SK-N-SH (cell line): ENCODE data around the gene RPS6KA1. TPM values are rescaled to one million over a fixed set of nuclear protein-coding genes. Genes with fewer than 3 reads are reported as not detected.

Experiments used
- CTCF ChIA-PET: fragments of 300-600, 350-600 bp; formaldehyde crosslinking; extraction: SDS; loops from one replicate; lab custom pipeline; 2021; lab: Yijun Ruan, JAX
- POLR2A ChIA-PET: fragments of 350-600 bp; sonication (Branson Sonifier 250); formaldehyde crosslinking; extraction: SDS; loops from one replicate; lab custom pipeline; 2020; ENCODE audit warnings: antibody characterized with exemption, inconsistent platforms; lab: Yijun Ruan, JAX
- DNase-seq: peaks from one replicate; pipeline ENCODE4 v3.0.0; 2012
- H2AFZ ChIP-seq: fragments of 200-600 bp; sonication (generic); 2 replicates; pipeline ENCODE4 v1.8.1; 2016; ENCODE audit warnings: antibody characterized with exemption, mild to moderate bottlenecking, low read depth
- H3F3A ChIP-seq: fragments of 200-600 bp; sonication (generic); replicated peaks from 2 replicates; pipeline ENCODE3; 2016; ENCODE audit warnings: antibody characterized with exemption, mild to moderate bottlenecking; ENCODE audit not compliant: insufficient read depth
- H3K27ac ChIP-seq, 2 experiments: fragments of 200-500 bp in 1 of 2; fragments of 200-600 bp in 1 of 2; sonication (Bioruptor generic) in 1 of 2; sonication (generic), shearing (Covaris generic) in 1 of 2; 2 replicates each; pipeline versions ENCODE4 v1.5.1 to v1.6.1; 2014 to 2016; ENCODE audit warnings: low read depth in 2 of 2, inconsistent platforms in 1 of 2, low read length in 1 of 2, mild to moderate bottlenecking in 1 of 2, mixed read lengths in 1 of 2
- H3K27me3 ChIP-seq: fragments of 200-600 bp; sonication (generic), shearing (Covaris generic); 2 replicates; pipeline ENCODE4 v1.6.1; 2016; ENCODE audit warnings: mixed run types; ENCODE audit not compliant: insufficient read depth
- H3K36me3 ChIP-seq, 2 experiments: fragments of 200-500 bp in 1 of 2; fragments of 200-600 bp in 1 of 2; sonication (Bioruptor generic) in 1 of 2; sonication (generic) in 1 of 2; replicated peaks in 1 of 2; 2 replicates each; pipeline versions ENCODE3 to v1.5.1; 2014 to 2016; ENCODE audit warnings: low read length in 1 of 2, mild to moderate bottlenecking in 1 of 2; ENCODE audit not compliant: insufficient read depth in 2 of 2, control insufficient read depth in 1 of 2
- H3K4me1 ChIP-seq, 2 experiments: fragments of 200-500 bp in 1 of 2; fragments of 200-600 bp in 1 of 2; sonication (Bioruptor generic) in 1 of 2; sonication (generic), shearing (Covaris generic) in 1 of 2; 2 replicates each; pipeline versions ENCODE4 v1.5.1 to v1.6.1; 2014 to 2016; ENCODE audit warnings: low read depth in 1 of 2, low read length in 1 of 2, mixed run types in 1 of 2; ENCODE audit not compliant: insufficient read depth in 2 of 2, control insufficient read depth in 1 of 2
- H3K4me2 ChIP-seq: fragments of 200-600 bp; sonication (generic), shearing (Covaris generic); 2 replicates; pipeline ENCODE4 v1.6.1; 2017; ENCODE audit warnings: mixed run types
- H3K4me3 ChIP-seq, 2 experiments: fragments of 200-500 bp in 1 of 2; fragments of 200-600 bp in 1 of 2; sonication (Bioruptor generic) in 1 of 2; sonication (generic), shearing (Covaris generic) in 1 of 2; 2 replicates each; pipeline versions ENCODE4 v1.5.1 to v1.8.1; 2014 to 2016; ENCODE audit warnings: low read depth in 2 of 2, inconsistent platforms in 1 of 2, low read length in 1 of 2, mild to moderate bottlenecking in 1 of 2, mixed read lengths in 1 of 2, moderate library complexity in 1 of 2
- H3K79me2 ChIP-seq: fragments of 200-600 bp; sonication (generic); 2 replicates; pipeline ENCODE4 v1.8.1; 2017; ENCODE audit warnings: mild to moderate bottlenecking; ENCODE audit not compliant: insufficient read depth
- H3K9ac ChIP-seq: fragments of 200-600 bp; sonication (generic); 2 replicates; pipeline ENCODE4 v1.6.1; 2017; ENCODE audit warnings: mixed run types
- H3K9me2 ChIP-seq: fragments of 200-600 bp; sonication (generic); 2 replicates; pipeline ENCODE4 v1.6.1; 2017; ENCODE audit warnings: mixed run types
- H3K9me3 ChIP-seq: fragments of 200-600 bp; sonication (generic); 2 replicates; pipeline ENCODE4 v1.6.1; 2017; ENCODE audit warnings: mixed run types, mild to moderate bottlenecking, moderate library complexity
- H4K20me1 ChIP-seq: fragments of 200-600 bp; sonication (generic); 2 replicates; pipeline ENCODE4 v1.6.1; 2017; ENCODE audit warnings: mild to moderate bottlenecking, mixed run types; ENCODE audit not compliant: insufficient read depth
- ELF1 ChIP-seq: IDR thresholded peaks from 2 replicates; pipeline ENCODE4 v1.4.0; 2012
- EZH2phosphoT487 ChIP-seq: fragments of 200-600 bp; sonication (generic); IDR thresholded peaks from 2 replicates; pipeline ENCODE4 v1.6.1; 2017; ENCODE audit warnings: low read depth, mixed run types, mild to moderate bottlenecking, antibody characterized with exemption, moderate library complexity, borderline replicate concordance
- GATA2 ChIP-seq: sonication (generic); formaldehyde crosslinking; IDR thresholded peaks from 2 replicates; pipeline ENCODE4 v1.5.0; 2020; ENCODE audit warnings: mild to moderate bottlenecking, missing genetic modification reagents
- JUND ChIP-seq: IDR thresholded peaks from 2 replicates; pipeline ENCODE4 v1.4.0; 2012
- MEF2A ChIP-seq: IDR thresholded peaks from 2 replicates; pipeline ENCODE4 v1.4.0; 2012; ENCODE audit warnings: low read depth, borderline replicate concordance
- NFIC ChIP-seq: IDR thresholded peaks from 2 replicates; pipeline ENCODE4 v1.4.0; 2012; ENCODE audit warnings: borderline replicate concordance
- NRF1 ChIP-seq: IDR thresholded peaks from 2 replicates; pipeline ENCODE4 v1.6.1; 2012; ENCODE audit warnings: low read depth, mild to moderate bottlenecking, low read length
- RAD21 ChIP-seq: IDR thresholded peaks from 2 replicates; pipeline ENCODE4 v1.6.1; 2012; ENCODE audit warnings: mild to moderate bottlenecking, low read length
- RCOR1 ChIP-seq: fragments of 150-350 bp; IDR thresholded peaks from 2 replicates; pipeline ENCODE4 v1.6.1; 2017; ENCODE audit warnings: antibody characterized with exemption, low read length
- SMC3 ChIP-seq: IDR thresholded peaks from 2 replicates; pipeline ENCODE4 v1.6.1; 2012; ENCODE audit warnings: low read depth, low read length, improper control_type of control experiment
- TAF1 ChIP-seq: IDR thresholded peaks from 2 replicates; pipeline ENCODE4 v1.6.1; 2012; ENCODE audit warnings: low read depth, mild to moderate bottlenecking, low read length, moderate library complexity, borderline replicate concordance
- TCF12 ChIP-seq: IDR thresholded peaks from 2 replicates; pipeline ENCODE4 v1.4.0; 2012
- TEAD4 ChIP-seq: IDR thresholded peaks from 2 replicates; pipeline ENCODE4 v1.4.0; 2012; ENCODE audit warnings: mild to moderate bottlenecking, borderline replicate concordance; ENCODE audit not compliant: insufficient read depth
- YY1 ChIP-seq: IDR thresholded peaks from 2 replicates; pipeline ENCODE4 v1.4.0; 2012; ENCODE audit warnings: low read depth, mild to moderate bottlenecking
- WGBS: methylation state at CpG from one replicate; pipeline ENCODE4 v1.1.6; 2017; ENCODE audit warnings: low lambda C conversion rate; 5-methylcytosine and 5-hydroxymethylcytosine counted together
- polyA plus RNA-seq, 3 experiments: library from polyadenylated mRNA; depleted of rRNA; stranded (reverse); fragments of >200 nt; gene quantifications; 2 replicates each; pipeline ENCODE4 v1.2.3, GENCODE V29; 2012
- TF ChIP-seq, protein P1 (sequence below): IDR thresholded peaks from 2 replicates; pipeline ENCODE4 v1.4.0; 2012; ENCODE audit warnings: low read depth, borderline replicate concordance
- TF ChIP-seq, protein P2 (sequence below): IDR thresholded peaks from 2 replicates; pipeline ENCODE4 v1.4.0; 2012; ENCODE audit warnings: low read depth
- TF ChIP-seq, protein P3 (sequence below): fragments of 150-350 bp; IDR thresholded peaks from 2 replicates; pipeline ENCODE4 v1.6.1; 2017; ENCODE audit warnings: antibody characterized with exemption, low read length, low read depth, borderline replicate concordance
- TF ChIP-seq, protein P4 (sequence below): fragments of 200-600 bp; sonication (generic); IDR thresholded peaks from 2 replicates; pipeline ENCODE4 v1.6.1; 2017; ENCODE audit warnings: antibody characterized with exemption, mild to moderate bottlenecking, moderate library complexity

Gene RPS6KA1
- polyA plus RNA-seq, 1 of the 3 experiments (the other 2 are of a cell fraction), result 9.7 TPM

DNA sequence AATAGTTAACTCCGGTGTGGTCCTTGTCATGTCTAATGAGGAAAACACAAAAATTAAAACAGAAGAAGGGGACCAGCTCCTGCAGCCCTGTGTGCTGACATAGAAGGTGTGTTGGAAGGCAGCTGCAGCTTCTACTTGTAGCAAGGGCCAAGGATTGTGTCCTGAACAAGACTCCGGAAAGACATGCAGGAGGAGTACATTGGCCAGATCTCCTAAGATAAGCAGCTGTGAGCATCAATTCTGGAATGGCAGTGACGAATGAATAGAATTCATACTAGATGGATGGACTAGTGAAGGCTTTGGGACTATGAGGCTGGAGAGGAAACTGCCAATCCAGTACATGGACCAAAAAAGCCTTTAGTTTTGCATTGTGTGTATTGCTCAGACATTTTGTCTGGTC, 19.3 kb downstream of the RPS6KA1 start:
- Histone ChIP-seq H3K27me3 (no peaks in the 10 kb centered on the region), H4K20me1 (no peaks in the 10 kb centered on the region), H3K4me3 (no peak overlapping the region), H3K9me3 (no peaks in the 10 kb centered on the region), H3K4me2 (no peak overlapping the region), H3K9me2 (no peaks in the 10 kb centered on the region), H3K27ac (no peak overlapping the region), H3K4me1 (no peaks in the 10 kb centered on the region; a peak in 1 of 4 replicates), H3K36me3 (no peaks in the 10 kb centered on the region), H3K9ac (no peak overlapping the region), H3K79me2 (no peaks in the 10 kb centered on the region), H2AFZ (no peak overlapping the region), H3F3A (no peaks in the 10 kb centered on the region)
- no peak for DNase-seq
- ChIA-PET POLR2A (no interaction called here), CTCF (interaction anchor here (1.3 kb wide), 1 partner anchor 16 kb away, joined by 3 read pairs; no protein-coding TSS in a partner anchor)
- no peak for TF ChIP-seq TCF12
- no peak for TF ChIP-seq SMC3
- no peak for TF ChIP-seq NFIC
- TF ChIP-seq JUND, result no peak
- no peak for TF ChIP-seq EZH2phosphoT487
- no peak for TF ChIP-seq MEF2A
- TF ChIP-seq RCOR1, result no peak
- no peak for TF ChIP-seq TEAD4
- 92% methylated on average over 3 of the region's 3 CpGs for WGBS

DNA sequence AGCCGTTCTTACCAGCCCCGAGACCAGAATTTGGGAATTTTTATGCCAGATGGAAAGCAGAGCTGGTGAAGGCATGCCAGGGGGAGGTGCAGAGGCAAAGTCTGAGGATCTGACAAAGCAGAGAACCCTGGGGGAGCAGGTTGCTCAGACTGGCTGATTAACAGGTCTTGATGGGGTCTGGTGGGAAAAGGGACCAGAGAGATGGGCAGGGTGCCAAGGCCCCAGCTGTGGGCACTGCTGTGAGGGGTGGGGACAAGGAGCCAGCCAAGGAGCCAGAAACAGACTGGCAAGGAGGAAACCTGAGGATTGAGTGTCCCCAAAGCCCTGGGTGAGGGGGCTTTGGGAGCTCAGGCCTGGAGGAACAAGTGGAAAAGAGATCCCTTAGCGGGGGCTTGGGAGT, 21.4 kb downstream of the RPS6KA1 start:
- Histone ChIP-seq H3K9me3 (no peaks in the 10 kb centered on the region), H3K36me3 (no peaks in the 10 kb centered on the region), H3K27ac (no peak overlapping the region), H3K9me2 (no peaks in the 10 kb centered on the region), H3K4me3 (no peak overlapping the region), H3K4me2 (no peak overlapping the region), H4K20me1 (no peaks in the 10 kb centered on the region)
- POLR2A ChIA-PET, result interaction anchor here (1.2 kb wide), 1 partner anchor 21 kb away, joined by 4 read pairs; the partner anchor contains the start of gene RPS6KA1
- TF ChIP-seq NRF1 (no peak), YY1 (no peak), EZH2phosphoT487 (no peak)
- TF ChIP-seq, all 33 proteins: peak for 0
- WGBS, result 98% methylated on average over 3 of the region's 3 CpGs
- Histone ChIP-seq H3K9ac (no peak overlapping the region), H3K27me3 (no peaks in the 10 kb centered on the region), H3K4me1 (no peaks in the 10 kb centered on the region; a peak in 1 of 4 replicates), H2AFZ (no peak overlapping the region), H3K79me2 (no peaks in the 10 kb centered on the region), H3F3A (no peaks in the 10 kb centered on the region)
- CTCF ChIA-PET, result interaction anchor here (0.6 to 2.9 kb wide), 6 partner anchors 9 to 327 kb away, joined by 3 to 13 read pairs (median 4); no protein-coding TSS in a partner anchor
- peak; percentile 65 for DNase-seq

DNA sequence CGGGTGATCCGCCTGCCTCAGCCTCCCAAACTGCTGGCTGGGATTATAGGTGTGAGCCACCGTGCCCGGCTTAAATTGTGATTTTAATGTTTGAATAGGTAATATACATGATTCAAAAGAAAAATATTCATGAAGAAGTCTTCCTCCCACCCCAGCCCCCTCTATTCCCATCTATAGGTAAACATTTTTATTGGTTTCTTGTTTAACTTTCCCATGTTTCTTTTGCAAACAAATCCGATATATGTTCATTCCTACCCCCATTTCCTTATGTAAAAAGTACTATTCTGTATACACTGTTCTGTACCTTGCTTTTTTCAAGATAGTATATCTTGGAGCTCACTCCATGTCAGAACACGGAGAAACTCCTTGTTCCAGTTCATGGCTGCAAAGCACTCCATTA, 23.2 kb downstream of the RPS6KA1 start:
- no peak overlapping the region for H3K27ac ChIP-seq
- no peaks in the 10 kb centered on the region for H3K36me3 ChIP-seq
- no peaks in the 10 kb centered on the region for H4K20me1 ChIP-seq
- POLR2A ChIA-PET, result no interaction called here
- no peak overlapping the region for H3K4me2 ChIP-seq
- H3K4me1 ChIP-seq, result no peaks in the 10 kb centered on the region; a peak in 1 of 4 replicates
- no peaks in the 10 kb centered on the region for H3K9me3 ChIP-seq
- H3K9ac ChIP-seq, result no peak overlapping the region
- CTCF ChIA-PET, result interaction anchor here (1.6 kb wide), 1 partner anchor 40 kb away, joined by 3 read pairs; no protein-coding TSS in a partner anchor
- WGBS, result 89% methylated on average over 6 of the region's 6 CpGs
- no peak overlapping the region for H2AFZ ChIP-seq
- H3K4me3 ChIP-seq, result no peak overlapping the region
- no peaks in the 10 kb centered on the region for H3K79me2 ChIP-seq
- no peaks in the 10 kb centered on the region for H3F3A ChIP-seq
- no peaks in the 10 kb centered on the region for H3K9me2 ChIP-seq
- no peak for DNase-seq
- H3K27me3 ChIP-seq, result no peaks in the 10 kb centered on the region
- TF ChIP-seq SMC3, result no peak
- TF ChIP-seq GATA2 (CRISPR knock-in tag), result no peak
- TF ChIP-seq, protein P1, sequence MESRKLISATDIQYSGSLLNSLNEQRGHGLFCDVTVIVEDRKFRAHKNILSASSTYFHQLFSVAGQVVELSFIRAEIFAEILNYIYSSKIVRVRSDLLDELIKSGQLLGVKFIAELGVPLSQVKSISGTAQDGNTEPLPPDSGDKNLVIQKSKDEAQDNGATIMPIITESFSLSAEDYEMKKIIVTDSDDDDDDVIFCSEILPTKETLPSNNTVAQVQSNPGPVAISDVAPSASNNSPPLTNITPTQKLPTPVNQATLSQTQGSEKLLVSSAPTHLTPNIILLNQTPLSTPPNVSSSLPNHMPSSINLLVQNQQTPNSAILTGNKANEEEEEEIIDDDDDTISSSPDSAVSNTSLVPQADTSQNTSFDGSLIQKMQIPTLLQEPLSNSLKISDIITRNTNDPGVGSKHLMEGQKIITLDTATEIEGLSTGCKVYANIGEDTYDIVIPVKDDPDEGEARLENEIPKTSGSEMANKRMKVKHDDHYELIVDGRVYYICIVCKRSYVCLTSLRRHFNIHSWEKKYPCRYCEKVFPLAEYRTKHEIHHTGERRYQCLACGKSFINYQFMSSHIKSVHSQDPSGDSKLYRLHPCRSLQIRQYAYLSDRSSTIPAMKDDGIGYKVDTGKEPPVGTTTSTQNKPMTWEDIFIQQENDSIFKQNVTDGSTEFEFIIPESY, result no peak
- no peak for TF ChIP-seq ELF1
- TF ChIP-seq TAF1, result no peak
- TF ChIP-seq, protein P2, sequence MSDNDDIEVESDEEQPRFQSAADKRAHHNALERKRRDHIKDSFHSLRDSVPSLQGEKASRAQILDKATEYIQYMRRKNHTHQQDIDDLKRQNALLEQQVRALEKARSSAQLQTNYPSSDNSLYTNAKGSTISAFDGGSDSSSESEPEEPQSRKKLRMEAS, result no peak
- TF ChIP-seq RAD21, result no peak
- no peak for TF ChIP-seq NRF1
- TF ChIP-seq, protein P3, sequence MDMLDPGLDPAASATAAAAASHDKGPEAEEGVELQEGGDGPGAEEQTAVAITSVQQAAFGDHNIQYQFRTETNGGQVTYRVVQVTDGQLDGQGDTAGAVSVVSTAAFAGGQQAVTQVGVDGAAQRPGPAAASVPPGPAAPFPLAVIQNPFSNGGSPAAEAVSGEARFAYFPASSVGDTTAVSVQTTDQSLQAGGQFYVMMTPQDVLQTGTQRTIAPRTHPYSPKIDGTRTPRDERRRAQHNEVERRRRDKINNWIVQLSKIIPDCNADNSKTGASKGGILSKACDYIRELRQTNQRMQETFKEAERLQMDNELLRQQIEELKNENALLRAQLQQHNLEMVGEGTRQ, result no peak
- TF ChIP-seq, protein P4, sequence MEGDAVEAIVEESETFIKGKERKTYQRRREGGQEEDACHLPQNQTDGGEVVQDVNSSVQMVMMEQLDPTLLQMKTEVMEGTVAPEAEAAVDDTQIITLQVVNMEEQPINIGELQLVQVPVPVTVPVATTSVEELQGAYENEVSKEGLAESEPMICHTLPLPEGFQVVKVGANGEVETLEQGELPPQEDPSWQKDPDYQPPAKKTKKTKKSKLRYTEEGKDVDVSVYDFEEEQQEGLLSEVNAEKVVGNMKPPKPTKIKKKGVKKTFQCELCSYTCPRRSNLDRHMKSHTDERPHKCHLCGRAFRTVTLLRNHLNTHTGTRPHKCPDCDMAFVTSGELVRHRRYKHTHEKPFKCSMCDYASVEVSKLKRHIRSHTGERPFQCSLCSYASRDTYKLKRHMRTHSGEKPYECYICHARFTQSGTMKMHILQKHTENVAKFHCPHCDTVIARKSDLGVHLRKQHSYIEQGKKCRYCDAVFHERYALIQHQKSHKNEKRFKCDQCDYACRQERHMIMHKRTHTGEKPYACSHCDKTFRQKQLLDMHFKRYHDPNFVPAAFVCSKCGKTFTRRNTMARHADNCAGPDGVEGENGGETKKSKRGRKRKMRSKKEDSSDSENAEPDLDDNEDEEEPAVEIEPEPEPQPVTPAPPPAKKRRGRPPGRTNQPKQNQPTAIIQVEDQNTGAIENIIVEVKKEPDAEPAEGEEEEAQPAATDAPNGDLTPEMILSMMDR, result no peak
